NCI-H2081 (cell line): ENCODE results near the gene RNF157.

ENCODE experiments used
- DNase-seq, 2 experiments: peaks; one replicate each; lab custom pipeline; 2025; lab: John Stamatoyannopoulos, UW

The RNF157 gene

GRCh38 chr17:76157759-76158158 lies 82.5 kb downstream of the RNF157 start:
- DNase-seq, result no peak

- no peak for DNase-seq
Observed at GRCh38 chr17:76156662-76156991, 83.7 kb downstream of the RNF157 start.

- DNase-seq, result peak in 1 of 2 experiments; percentile 64
Observed at GRCh38 chr17:76155988-76156661, 84.2 kb downstream of the RNF157 start.

- no peak for DNase-seq
Observed at GRCh38 chr17:76154936-76155845, 85.1 kb downstream of the RNF157 start.

- no peak for DNase-seq
Observed at GRCh38 chr17:76154292-76154691, 86.0 kb downstream of the RNF157 start.

GRCh38 chr17:76153640-76154039 lies 86.7 kb downstream of the RNF157 start:
- no peak for DNase-seq

GRCh38 chr17:76153202-76153601 lies 87.1 kb downstream of the RNF157 start:
- no peak for DNase-seq

- DNase-seq, result no peak
Observed at GRCh38 chr17:76152591-76152990, 87.7 kb downstream of the RNF157 start.

GRCh38 chr17:76151896-76152454 lies 88.3 kb downstream of the RNF157 start:
- DNase-seq, result no peak

GRCh38 chr17:76150712-76151622 lies 89.3 kb downstream of the RNF157 start:
- DNase-seq, result no peak

- DNase-seq, result no peak
Observed at GRCh38 chr17:76149214-76149613, 91.1 kb downstream of the RNF157 start.

- no peak for DNase-seq
Observed at GRCh38 chr17:76148015-76148326, 92.3 kb downstream of the RNF157 start.

- DNase-seq, result peak; percentile 37 to 55
Observed at GRCh38 chr17:76147211-76148014, 92.9 kb downstream of the RNF157 start.

GRCh38 chr17:76146053-76146851 lies 94.0 kb downstream of the RNF157 start:
- no peak for DNase-seq

- DNase-seq, result peak; percentile 71 to 90
Observed at GRCh38 chr17:76145231-76146052, 94.9 kb downstream of the RNF157 start.

- no peak for DNase-seq
Observed at GRCh38 chr17:76142585-76143041, 97.7 kb downstream of the RNF157 start.

GRCh38 chr17:76142039-76142584 lies 98.2 kb downstream of the RNF157 start:
- no peak for DNase-seq

GRCh38 chr17:76141212-76142038 lies 98.9 kb downstream of the RNF157 start, which contains the start of gene FOXJ1:
Gene FOXJ1, minus strand, starts transcription at chr17:76141245. Its CDS starts 850 bp downstream, at chr17:76140395.
- DNase-seq, result peak; percentile 93 to 94
